DND-41 (cell line): Measurements from ENCODE around the gene SLC35D1.
"Not testable (repeated sequence)": the region's sequence is repeated elsewhere in the genome, so short reads cannot be mapped to it uniquely, and the experiment has no call there.

ENCODE experiments used
- ATAC-seq: fragments of 200-7000 bp; cut with Tn5 transposase; 3 replicates; pipeline ENCODE4 v1.9.1; 2021; ENCODE audit warnings: low read depth; ENCODE audit not compliant: insufficient read depth
- DNase-seq: peaks from one replicate; pipeline ENCODE4 v3.0.0-alpha.2; 2020
- H2AFZ ChIP-seq: 2 replicates; pipeline ENCODE4 v1.6.0; 2012; ENCODE audit warnings: low read depth, low read length
- H3K27ac ChIP-seq: 2 replicates; pipeline ENCODE4 v1.5.1; 2012; ENCODE audit warnings: low read length, inconsistent platforms
- H3K27me3 ChIP-seq: fragments of 200-600 bp; sonication (generic); 2 replicates; pipeline ENCODE4 v1.6.0; 2012; ENCODE audit warnings: low read length, mild to moderate bottlenecking, inconsistent platforms; ENCODE audit not compliant: insufficient read depth, poor library complexity
- H3K36me3 ChIP-seq: 2 replicates; pipeline ENCODE4 v1.5.1; 2012; ENCODE audit warnings: low read length, inconsistent platforms; ENCODE audit not compliant: insufficient read depth
- H3K4me1 ChIP-seq: 2 replicates; pipeline ENCODE4 v1.5.1; 2012; ENCODE audit warnings: mild to moderate bottlenecking, low read length; ENCODE audit not compliant: insufficient read depth
- H3K4me2 ChIP-seq: 2 replicates; pipeline ENCODE4 v1.6.0; 2012; ENCODE audit warnings: mild to moderate bottlenecking, moderate library complexity, low read length, inconsistent platforms; ENCODE audit not compliant: insufficient read depth
- H3K4me3 ChIP-seq, 2 experiments: fragments of 200-600 bp in 1 of 2; shearing (Covaris generic) in 1 of 2; 2 replicates each; pipeline ENCODE4 v1.5.1; 2012 to 2016; ENCODE audit warnings: inconsistent platforms in 2 of 2, low read length in 2 of 2, mild to moderate bottlenecking in 2 of 2, low read depth in 1 of 2, moderate library complexity in 1 of 2
- H3K79me2 ChIP-seq: 2 replicates; pipeline ENCODE4 v1.6.0; 2012; ENCODE audit warnings: low read length, inconsistent platforms; ENCODE audit not compliant: insufficient read depth
- H3K9ac ChIP-seq: 2 replicates; pipeline ENCODE4 v1.6.0; 2012; ENCODE audit warnings: low read depth, mild to moderate bottlenecking, inconsistent platforms, low read length, moderate library complexity
- H3K9me3 ChIP-seq: 2 replicates; pipeline ENCODE4 v1.5.1; 2012; ENCODE audit warnings: low read length, moderate library complexity, mild to moderate bottlenecking, inconsistent platforms; ENCODE audit not compliant: insufficient read depth, severe bottlenecking
- H4K20me1 ChIP-seq: 2 replicates; pipeline ENCODE4 v1.6.0; 2012; ENCODE audit warnings: low read length; ENCODE audit not compliant: insufficient read depth
- CTCF ChIP-seq: IDR thresholded peaks from 2 replicates; pipeline ENCODE4 v1.5.1; 2012; ENCODE audit warnings: borderline replicate concordance, low read length, moderate library complexity, mild to moderate bottlenecking; ENCODE audit not compliant: poor library complexity, severe bottlenecking; ENCODE audit errors: extremely low read depth
- EZH2 ChIP-seq: IDR thresholded peaks from 3 replicates; pipeline ENCODE4 v1.6.1; 2012; ENCODE audit warnings: borderline replicate concordance, low read depth, mild to moderate bottlenecking, moderate library complexity, low read length, inconsistent platforms; ENCODE audit not compliant: severe bottlenecking

SLC35D1 gene

DNA sequence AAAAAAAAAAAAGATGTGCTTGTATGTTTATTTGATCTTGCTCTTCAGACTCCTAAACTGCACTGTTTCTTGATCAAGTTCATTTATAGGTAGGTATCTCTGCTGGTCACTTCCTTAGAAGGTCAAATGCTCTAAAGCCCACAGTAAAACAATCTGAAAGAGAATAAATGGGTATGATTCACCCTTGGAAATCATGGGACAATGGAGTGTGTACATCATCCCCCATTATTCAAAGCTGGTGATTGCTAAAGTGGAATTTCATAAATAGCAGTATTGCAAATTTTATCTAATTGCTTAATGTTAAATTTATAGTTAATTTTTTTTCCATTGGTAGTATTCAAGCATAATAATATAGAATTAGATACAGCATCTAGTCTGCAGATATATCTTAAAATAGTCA lies 75.7 kb downstream of the SLC35D1 start:
- TF ChIP-seq EZH2, result no peak
- TF ChIP-seq CTCF, result no peak
- H2AFZ ChIP-seq, result no peak overlapping the region
- H3K79me2 ChIP-seq, result 0 out of 2 replicates have a peak, but pooled peaks cover 3% of the 10 kb centered on the region
- no peak overlapping the region for H3K4me2 ChIP-seq
- H4K20me1 ChIP-seq, result no peaks in the 10 kb centered on the region
- no peak overlapping the region for H3K9ac ChIP-seq
- H3K27me3 ChIP-seq, result no peaks in the 10 kb centered on the region
- H3K4me1 ChIP-seq, result peaks cover 21% of the 10 kb centered on the region
- DNase-seq (no peak), ATAC-seq (no peak)
- H3K4me3 ChIP-seq, result no peak overlapping the region
- no peaks in the 10 kb centered on the region for H3K9me3 ChIP-seq
- no peak overlapping the region for H3K27ac ChIP-seq
- peaks cover 63% of the 10 kb centered on the region for H3K36me3 ChIP-seq

GRCh38 chr1:66968574-66968973 lies 85.4 kb downstream of the SLC35D1 start:
- Histone ChIP-seq H3K9me3 (no peaks in the 10 kb centered on the region), H3K36me3 (peaks cover 83% of the 10 kb centered on the region), H2AFZ (no peak overlapping the region), H3K4me3 (no peak overlapping the region), H3K79me2 (peaks cover 11% of the 10 kb centered on the region; the same call in 1 of the 2 replicates), H3K4me1 (no peaks in the 10 kb centered on the region; the same call in 1 of the 2 replicates), H4K20me1 (no peaks in the 10 kb centered on the region), H3K4me2 (no peak overlapping the region), H3K27ac (no peak overlapping the region), H3K27me3 (no peaks in the 10 kb centered on the region), H3K9ac (no peak overlapping the region)
- no peak for ATAC-seq
- no peak for TF ChIP-seq CTCF
- no peak for TF ChIP-seq EZH2
- no peak for DNase-seq

- DNase-seq, ATAC-seq, H2AFZ ChIP-seq, H3K4me2 ChIP-seq, H3K27me3 ChIP-seq, H3K4me3 ChIP-seq, H3K27ac ChIP-seq, H3K4me1 ChIP-seq, H3K9ac ChIP-seq, H3K9me3 ChIP-seq, H4K20me1 ChIP-seq: not testable (repeated sequence)
- peaks cover 11% of the 10 kb centered on the region; the same call in 1 of the 2 replicates for H3K79me2 ChIP-seq
- H3K36me3 ChIP-seq, result peaks cover 89% of the 10 kb centered on the region
Measured at GRCh38 chr1:66966188-66966873, 87.6 kb downstream of the SLC35D1 start.

DNA sequence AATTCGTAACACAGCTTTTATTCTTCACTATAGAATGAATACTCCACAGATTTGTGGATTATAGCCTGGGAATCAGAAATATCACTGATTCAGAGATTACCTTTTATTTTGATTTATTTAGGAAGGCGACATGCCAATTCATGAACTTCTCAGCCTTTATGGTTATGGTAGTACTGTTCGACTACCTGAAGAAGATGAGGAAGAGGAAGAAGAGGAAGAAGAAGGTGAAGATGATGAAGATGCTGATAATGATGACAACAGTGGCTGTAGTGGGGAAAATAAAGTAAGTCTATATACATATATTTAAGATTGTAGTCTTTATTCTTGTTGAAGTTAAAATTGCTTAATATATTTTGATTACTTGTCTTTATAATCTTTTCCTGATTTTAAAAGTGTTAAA lies 96.0 kb downstream of the SLC35D1 start:
- peaks cover 96% of the 10 kb centered on the region for H3K36me3 ChIP-seq
- H3K9ac ChIP-seq, result no peak overlapping the region
- peaks cover 28% of the 10 kb centered on the region for H3K79me2 ChIP-seq
- TF ChIP-seq EZH2, result no peak
- H4K20me1 ChIP-seq, result peaks cover 9% of the 10 kb centered on the region
- H3K27ac ChIP-seq, result no peak overlapping the region
- no peaks in the 10 kb centered on the region for H3K9me3 ChIP-seq
- no peaks in the 10 kb centered on the region for H3K27me3 ChIP-seq
- no peak for ATAC-seq
- H3K4me3 ChIP-seq, result no peak overlapping the region
- no peaks in the 10 kb centered on the region for H3K4me1 ChIP-seq
- DNase-seq, result no peak
- no peak overlapping the region for H3K4me2 ChIP-seq
- no peak overlapping the region for H2AFZ ChIP-seq
